Large intestine (tissue), 3 donors: Measurements from ENCODE around the gene FOXJ1. TPM values are rescaled to one million over a fixed set of nuclear protein-coding genes. Genes with fewer than 3 reads are reported as not detected.

ENCODE experiments used
- DNase-seq, 2 donors: peaks; one replicate each; pipeline versions ENCODE4 v3.0.0 to v3.0.0-alpha.2; 2013
- H3K27ac ChIP-seq: one replicate; pipeline ENCODE4 v1.5.1; 2013; ENCODE audit warnings: low read length
- H3K27me3 ChIP-seq: 2 replicates; pipeline ENCODE4 v1.6.1; 2013; ENCODE audit warnings: low read length; ENCODE audit not compliant: control insufficient read depth, insufficient read depth
- H3K36me3 ChIP-seq: 2 replicates; pipeline ENCODE4 v1.6.1; 2013; ENCODE audit warnings: low read length; ENCODE audit not compliant: control insufficient read depth, insufficient read depth
- H3K4me1 ChIP-seq: one replicate; pipeline ENCODE4 v1.6.1; 2013; ENCODE audit warnings: low read length; ENCODE audit not compliant: control insufficient read depth, insufficient read depth
- H3K4me3 ChIP-seq: one replicate; pipeline ENCODE4 v1.5.1; 2013; ENCODE audit warnings: low read length
- H3K9me3 ChIP-seq: one replicate; pipeline ENCODE4 v1.6.1; 2013; ENCODE audit warnings: mild to moderate bottlenecking, low read depth, low read length, moderate library complexity; ENCODE audit not compliant: control insufficient read depth
- WGBS: methylation state at CpG from one replicate; pipeline ENCODE4 v1.1.5; 2013; ENCODE audit warnings: low lambda C conversion rate; ENCODE audit not compliant: insufficient coverage; 5-methylcytosine and 5-hydroxymethylcytosine counted together
- polyA plus RNA-seq: library from polyadenylated mRNA; unstranded; fragments of 120-200 nt; gene quantifications from one replicate; pipeline ENCODE4 v1.2.1, GENCODE V29; 2013

The FOXJ1 gene
- polyA plus RNA-seq, 1 donor, result 1.2 TPM

DNA sequence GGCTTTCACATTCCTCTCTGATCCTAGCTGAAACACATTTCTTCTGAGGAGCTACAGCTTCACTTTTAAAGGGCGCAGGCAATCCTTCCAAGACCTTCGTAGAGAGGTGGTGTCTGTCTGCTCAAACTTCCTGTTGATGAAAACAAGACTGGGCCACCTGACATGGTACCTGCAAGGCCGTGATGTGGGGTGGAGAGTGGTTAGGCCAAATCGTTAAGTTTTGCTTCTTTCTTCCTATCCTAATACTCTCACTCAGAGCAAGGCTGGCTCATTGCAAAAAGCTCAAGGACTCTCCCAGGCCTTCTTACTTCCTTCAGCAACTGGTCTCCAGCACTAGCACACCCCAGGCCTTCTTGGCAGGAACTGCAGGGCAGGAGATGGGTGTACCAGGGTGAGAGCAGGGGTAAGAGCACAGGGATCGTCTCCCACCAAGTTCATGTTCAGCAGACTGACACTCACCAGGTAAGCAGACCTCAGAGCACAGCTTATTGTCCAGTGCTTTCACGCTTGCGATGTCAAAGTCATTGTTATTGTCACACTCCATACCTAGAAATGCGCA, 10.9 kb upstream of the FOXJ1 start:
- H3K36me3 ChIP-seq, result peaks cover 20% of the 10 kb centered on the region
- DNase-seq, result no peak

DNA sequence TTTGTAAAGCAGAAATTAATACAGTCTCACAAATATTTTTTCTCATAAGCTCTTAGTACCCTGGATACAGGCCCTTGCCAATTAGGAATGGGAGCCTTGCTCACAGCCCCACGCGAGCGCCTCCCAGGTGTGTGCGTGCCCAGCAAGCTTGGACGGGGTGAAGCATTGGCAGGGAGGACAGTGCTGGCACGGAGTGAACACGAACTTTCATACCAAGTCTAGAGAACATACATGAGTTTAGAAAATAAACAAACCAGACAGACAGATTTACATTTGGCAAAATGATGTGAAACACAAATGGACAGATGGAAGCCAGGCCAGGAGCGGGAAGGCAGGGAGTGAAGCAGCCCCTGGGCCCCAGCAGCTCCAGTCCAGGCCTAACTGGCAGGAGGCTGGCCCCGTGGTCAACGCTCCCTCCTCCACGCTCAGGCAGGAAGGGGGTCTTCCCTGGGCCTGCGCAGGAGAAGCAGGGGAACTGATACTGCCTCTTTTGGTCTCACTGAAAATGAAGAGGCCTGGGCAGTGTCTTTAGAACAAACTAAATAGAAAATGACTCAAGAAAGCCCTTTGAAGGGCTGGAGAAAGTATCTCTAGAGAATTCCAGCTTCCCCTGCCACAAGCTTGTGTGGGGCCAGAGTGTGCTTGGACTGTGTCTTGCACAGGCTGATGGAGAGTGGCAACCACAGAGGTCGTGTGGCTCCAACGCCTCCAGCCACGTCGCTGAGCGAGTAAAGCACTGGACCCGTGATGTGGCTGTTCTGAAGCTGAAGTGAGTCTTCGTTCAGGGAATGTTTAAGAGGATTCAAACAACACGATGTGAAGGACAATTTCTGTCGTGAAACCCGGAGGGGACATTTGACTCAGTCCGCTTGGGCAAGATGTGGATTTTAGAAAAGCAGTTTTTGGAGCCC, 9.9 kb upstream of the FOXJ1 start:
- peak overlapping the region; percentile 3 for H3K27ac ChIP-seq
- no peaks in the 10 kb centered on the region for H3K27me3 ChIP-seq
- peaks cover 3% of the 10 kb centered on the region for H3K4me1 ChIP-seq
- WGBS, result 60% methylated on average over 1 of the region's 23 CpGs
- peaks cover 20% of the 10 kb centered on the region for H3K36me3 ChIP-seq
- H3K4me3 ChIP-seq, result no peak overlapping the region
- H3K9me3 ChIP-seq, result no peaks in the 10 kb centered on the region
- DNase-seq, result no peak

More for the DNA sequence above, 10.9 kb upstream of the FOXJ1 start:
- Histone ChIP-seq H3K27me3 (no peaks in the 10 kb centered on the region), H3K4me1 (peaks cover 6% of the 10 kb centered on the region), H3K27ac (no peak overlapping the region), H3K9me3 (no peaks in the 10 kb centered on the region), H3K4me3 (no peak overlapping the region)
- no CpG with 5 or more reads among the region's 8 CpGs for WGBS

DNA sequence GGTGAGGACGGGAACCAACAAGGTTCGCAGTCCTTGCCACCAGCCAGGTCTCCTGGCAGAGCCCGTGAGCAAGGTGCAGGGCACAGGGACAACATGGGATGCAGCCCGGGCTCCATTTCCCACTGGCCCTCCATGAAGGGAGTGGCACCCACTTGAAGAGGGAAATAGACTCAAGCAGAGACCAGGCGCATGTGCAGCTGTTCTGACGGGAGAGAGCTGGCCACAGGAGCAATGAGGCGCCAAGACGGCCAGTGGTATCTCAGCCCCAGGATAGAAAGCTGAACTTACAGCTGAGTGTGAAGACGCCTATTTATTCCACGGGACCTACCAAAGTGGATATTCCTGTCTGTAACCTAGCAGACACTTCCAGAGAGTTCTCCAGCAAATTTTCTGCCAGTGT, 8.2 kb upstream of the FOXJ1 start:
- Histone ChIP-seq H3K36me3 (peaks cover 27% of the 10 kb centered on the region), H3K27ac (no peak overlapping the region)

DNA sequence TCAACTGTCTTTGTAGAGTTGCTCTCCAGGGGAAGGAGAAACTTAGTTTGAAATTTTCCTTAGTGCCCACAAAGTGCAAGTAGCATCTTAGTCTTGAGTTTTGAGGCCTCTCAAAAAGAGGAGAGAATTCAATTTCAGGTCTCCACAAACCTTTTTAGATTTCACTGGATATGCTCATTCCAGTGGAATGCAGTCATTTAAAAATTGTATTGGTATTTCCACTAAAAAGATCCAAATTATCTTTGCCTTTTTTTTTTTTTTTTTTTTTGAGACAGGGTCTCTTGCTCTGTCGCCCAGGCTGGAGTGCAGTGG, 6.9 kb upstream of the FOXJ1 start:
- no CpG with 5 or more reads among the region's 1 CpG for WGBS
- DNase-seq, result no peak
- Histone ChIP-seq H3K27ac (no peak overlapping the region), H3K4me3 (no peak overlapping the region), H3K36me3 (peaks cover 25% of the 10 kb centered on the region), H3K27me3 (no peaks in the 10 kb centered on the region), H3K9me3 (no peaks in the 10 kb centered on the region), H3K4me1 (peaks cover 3% of the 10 kb centered on the region)

More for the DNA sequence above, 8.2 kb upstream of the FOXJ1 start:
- no peak for DNase-seq
- H3K27me3 ChIP-seq, result no peaks in the 10 kb centered on the region
- no peak overlapping the region for H3K4me3 ChIP-seq
- no peaks in the 10 kb centered on the region for H3K9me3 ChIP-seq
- WGBS, result no CpG with 5 or more reads among the region's 10 CpGs
- H3K4me1 ChIP-seq, result peaks cover 3% of the 10 kb centered on the region

DNA sequence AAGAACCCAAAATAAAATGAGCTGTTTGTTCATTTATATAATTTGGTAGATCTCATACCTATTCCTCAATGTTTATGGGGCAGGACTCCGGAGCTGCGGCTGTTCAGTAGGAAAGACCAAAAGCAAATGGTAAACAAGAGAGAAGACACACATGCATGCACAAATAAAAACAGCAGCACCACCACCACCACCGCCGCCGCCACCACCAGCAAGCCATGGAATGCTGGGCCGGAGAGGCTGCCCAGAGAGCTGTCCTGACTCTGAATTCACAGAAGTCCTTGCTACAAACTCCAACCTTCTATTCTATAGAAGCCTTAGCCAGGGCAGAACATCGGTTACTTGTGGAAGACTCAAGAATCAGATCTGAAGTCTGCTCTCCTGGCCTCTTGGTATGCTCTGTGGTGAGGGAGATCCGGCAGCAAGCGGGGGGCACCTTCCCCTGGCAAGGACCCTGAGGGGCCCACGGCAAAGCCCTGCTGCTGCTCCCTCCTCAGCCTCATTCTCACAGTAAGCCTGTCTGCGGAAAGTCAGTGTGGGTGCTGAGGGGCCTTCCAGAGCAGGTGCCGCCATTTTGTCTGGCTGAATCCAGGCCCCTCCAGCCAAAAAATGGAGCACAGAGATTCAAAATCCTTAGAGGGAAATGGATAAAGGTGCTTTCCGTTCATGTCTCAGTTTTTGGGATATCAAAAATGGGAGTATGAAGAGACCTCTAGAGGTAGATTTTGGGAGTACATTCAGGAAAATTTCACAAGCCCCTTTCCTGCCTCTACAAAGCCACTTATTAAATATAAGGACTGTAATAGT, 6.4 kb upstream of the FOXJ1 start:
- Histone ChIP-seq H3K27ac (no peak overlapping the region), H3K36me3 (peaks cover 25% of the 10 kb centered on the region), H3K4me1 (peaks cover 3% of the 10 kb centered on the region), H3K27me3 (no peaks in the 10 kb centered on the region), H3K4me3 (no peak overlapping the region), H3K9me3 (no peaks in the 10 kb centered on the region)
- no CpG with 5 or more reads among the region's 13 CpGs for WGBS
- DNase-seq, result no peak

DNA sequence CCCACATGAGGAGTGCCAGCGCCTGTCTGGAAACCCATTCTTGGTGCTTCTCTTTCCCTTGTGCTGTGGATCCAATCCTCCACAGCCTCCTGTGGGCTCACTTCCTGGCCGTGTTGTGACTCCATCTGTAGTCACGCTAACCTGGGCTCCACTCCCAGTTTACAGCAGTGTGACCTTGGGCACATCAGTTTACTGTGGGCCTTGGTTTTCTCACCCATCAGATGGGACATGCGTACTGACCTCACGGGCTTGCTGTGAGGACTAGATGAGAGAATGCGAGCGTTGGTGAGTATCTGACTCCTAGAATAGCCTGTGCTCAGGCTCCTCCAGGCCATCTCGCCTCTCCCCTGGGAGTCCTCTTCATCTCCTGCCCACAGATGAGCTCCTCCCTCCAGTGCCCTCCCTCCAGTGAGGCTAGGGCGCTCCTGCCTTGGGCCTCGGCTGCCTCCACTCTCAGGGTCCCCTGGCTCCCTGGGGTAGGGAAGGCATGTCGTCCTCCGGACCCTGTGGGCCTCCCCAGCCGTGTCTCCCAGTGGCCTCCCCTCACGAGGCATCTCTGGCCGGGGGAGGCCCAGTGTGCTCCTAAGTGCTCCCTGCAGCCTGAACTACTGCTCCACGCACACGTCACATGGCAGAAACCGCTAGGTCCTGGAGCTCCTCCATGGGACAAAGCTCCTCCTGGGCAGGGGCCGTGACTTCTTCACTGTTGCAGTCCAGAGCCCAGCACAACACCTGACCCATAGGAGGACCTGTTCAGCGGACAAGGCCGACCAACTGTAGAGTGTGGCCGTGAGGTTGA, 5.2 kb upstream of the FOXJ1 start:
- Histone ChIP-seq H3K9me3 (peaks cover 1% of the 10 kb centered on the region), H3K27ac (peak overlapping the region; percentile 2), H3K4me1 (peaks cover 12% of the 10 kb centered on the region), H3K36me3 (peaks cover 18% of the 10 kb centered on the region), H3K4me3 (no peak overlapping the region), H3K27me3 (no peaks in the 10 kb centered on the region)
- no CpG with 5 or more reads among the region's 22 CpGs for WGBS
- DNase-seq, result no peak

DNA sequence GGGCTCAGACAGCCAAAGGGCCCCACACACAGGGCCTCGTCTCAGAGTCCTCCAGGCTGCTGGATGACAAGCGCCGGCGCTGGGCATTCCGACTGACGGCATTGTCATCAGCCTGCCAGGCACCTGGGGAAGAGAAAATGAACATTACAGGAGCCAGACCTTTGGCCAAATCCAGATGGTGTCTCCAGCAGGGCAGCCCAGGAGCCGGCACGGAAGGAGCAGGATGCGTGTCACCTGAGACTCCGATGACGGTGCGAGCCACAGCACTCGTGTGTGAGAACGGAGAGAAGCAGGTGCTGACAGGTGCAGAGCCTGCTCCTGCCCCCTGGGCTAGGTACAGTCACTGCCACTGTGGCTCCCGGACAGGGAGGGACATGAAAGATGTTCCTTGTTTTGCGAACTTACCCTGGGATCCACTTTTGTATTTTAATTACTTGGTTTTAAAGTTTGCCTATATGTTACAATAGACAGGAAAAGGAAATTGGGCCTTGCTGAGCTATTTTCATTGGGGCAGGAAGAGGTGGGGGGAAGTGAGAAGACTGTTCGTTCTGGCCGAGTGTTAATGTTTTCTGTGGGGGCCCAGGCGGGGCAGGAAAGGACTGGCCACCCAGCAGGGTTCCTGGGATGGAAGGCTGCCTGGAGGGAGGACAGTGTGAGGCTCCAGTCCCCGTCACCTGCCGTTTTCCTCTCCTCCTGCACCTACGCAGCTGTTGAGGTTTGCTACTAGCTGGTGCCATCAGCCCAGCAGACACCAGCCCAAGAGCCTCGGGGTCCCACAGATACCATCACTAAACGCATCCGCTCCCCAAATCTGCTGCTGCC, 4.4 kb upstream of the FOXJ1 start:
- H3K4me3 ChIP-seq, result no peak overlapping the region
- WGBS, result no CpG with 5 or more reads among the region's 25 CpGs
- H3K4me1 ChIP-seq, result peaks cover 14% of the 10 kb centered on the region
- H3K27ac ChIP-seq, result peak overlapping the region; percentile 2
- peaks cover 6% of the 10 kb centered on the region for H3K27me3 ChIP-seq
- H3K36me3 ChIP-seq, result peaks cover 12% of the 10 kb centered on the region
- H3K9me3 ChIP-seq, result peaks cover 5% of the 10 kb centered on the region
- no peak for DNase-seq

DNA sequence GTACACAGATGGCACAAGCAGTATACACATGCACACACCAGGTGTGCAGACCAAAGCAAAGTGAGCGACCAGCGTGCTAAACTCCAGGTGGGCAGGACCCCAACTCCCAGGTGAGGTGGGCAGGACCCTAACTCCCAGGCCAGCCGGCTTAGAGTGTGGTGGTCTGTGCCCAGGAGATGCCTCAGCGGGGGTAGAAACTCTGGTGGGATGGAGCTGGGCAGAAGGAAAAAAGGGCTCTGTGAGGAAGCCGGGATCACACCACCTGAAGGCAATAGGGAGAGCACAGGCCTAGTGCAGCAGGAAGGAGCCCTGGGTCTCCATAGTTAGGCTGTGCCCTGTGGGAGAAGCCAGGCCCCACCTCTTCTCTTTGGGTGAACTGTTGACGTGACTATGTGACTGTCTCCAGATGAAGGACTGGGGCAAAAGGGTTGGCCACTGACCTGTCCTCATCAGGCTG, 1.6 kb upstream of the FOXJ1 start:
- WGBS, result no CpG with 5 or more reads among the region's 6 CpGs
- no peak overlapping the region for H3K4me3 ChIP-seq
- H3K36me3 ChIP-seq, result peaks cover 12% of the 10 kb centered on the region
- peaks cover 5% of the 10 kb centered on the region for H3K9me3 ChIP-seq
- H3K4me1 ChIP-seq, result peaks cover 33% of the 10 kb centered on the region
- H3K27ac ChIP-seq, result no peak overlapping the region
- no peak for DNase-seq
- H3K27me3 ChIP-seq, result peaks cover 34% of the 10 kb centered on the region

DNA sequence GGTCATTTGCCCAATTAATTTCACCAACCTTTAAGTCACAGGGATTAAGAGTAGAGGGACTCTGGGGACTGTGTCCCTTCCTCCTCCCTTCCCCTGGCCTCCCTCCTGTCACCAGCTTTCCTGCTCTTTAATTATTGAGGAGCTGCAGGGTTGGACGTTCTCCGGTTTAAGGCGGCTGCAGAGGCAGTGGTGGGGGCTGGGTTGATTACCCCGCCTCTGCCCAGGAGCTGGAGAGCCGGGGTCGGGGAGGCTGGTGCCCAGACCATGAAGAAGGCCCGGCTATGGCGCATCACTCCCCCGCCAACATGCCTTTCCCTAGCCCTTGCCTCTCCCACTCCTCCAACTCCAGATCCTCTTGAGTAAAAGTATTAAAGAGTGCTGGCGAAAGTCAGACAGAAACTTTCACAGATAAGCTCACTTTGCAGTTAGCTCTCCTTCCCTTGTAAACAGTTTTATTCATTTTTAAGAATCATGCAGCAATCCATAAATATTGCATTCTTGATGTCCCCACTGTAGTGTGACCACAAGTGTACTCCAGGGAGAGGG, 1.1 kb upstream of the FOXJ1 start:
- Histone ChIP-seq H3K27ac (no peak overlapping the region), H3K4me1 (peaks cover 33% of the 10 kb centered on the region), H3K4me3 (no peak overlapping the region), H3K27me3 (peaks cover 38% of the 10 kb centered on the region), H3K9me3 (peaks cover 5% of the 10 kb centered on the region), H3K36me3 (peaks cover 12% of the 10 kb centered on the region)
- DNase-seq, result no peak
- no CpG with 5 or more reads among the region's 10 CpGs for WGBS
